Coronary artery (tissue), 2 donors: Measurements from ENCODE around the gene KLC3.

Experiments used
- DNase-seq: peaks from one replicate; pipeline ENCODE4 v3.0.0-alpha.2; 2017; ENCODE audit warnings: low spot score
- H3K27ac ChIP-seq, 2 donors: fragments of 200-600 bp; sonication (generic); one replicate each; pipeline ENCODE4 v1.5.1; 2016 to 2019
- H3K4me3 ChIP-seq: fragments of 200-600 bp; sonication (generic); 2 replicates; pipeline ENCODE4 v1.5.1; 2016; ENCODE audit warnings: mild to moderate bottlenecking, moderate library complexity
- CTCF ChIP-seq: fragments of 200-600 bp; sonication (generic); IDR thresholded peaks from one replicate; pipeline ENCODE4 v1.5.1; 2019; ENCODE audit warnings: antibody characterized with exemption

KLC3 gene

GRCh38 chr19:45340899-45341453, 426 bp downstream of the KLC3 start:
- no peak for TF ChIP-seq CTCF
- Histone ChIP-seq H3K4me3 (peak overlapping the region; percentile 53), H3K27ac (no peak overlapping the region)
- DNase-seq: no peak

DNA sequence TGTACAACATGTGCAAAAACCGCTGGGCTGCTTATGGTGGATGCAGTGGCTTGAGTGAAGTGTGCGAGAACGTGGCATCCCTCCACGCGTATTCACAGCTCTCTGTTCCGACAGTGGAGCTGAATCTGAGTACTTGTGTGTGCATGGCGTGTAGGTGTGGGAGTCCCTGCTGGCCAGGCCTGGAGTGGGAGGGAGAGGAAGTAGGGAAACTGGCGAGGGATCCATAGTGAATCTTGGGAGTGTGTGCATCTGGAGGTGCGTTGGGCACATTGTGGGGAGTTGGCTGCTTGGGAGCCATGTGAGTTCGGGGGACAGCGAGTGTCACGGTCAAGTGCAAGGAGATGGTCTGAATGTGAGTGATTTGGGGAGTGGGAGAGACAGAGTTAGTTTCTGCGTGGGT, 2.4 kb downstream of the KLC3 start:
- TF ChIP-seq CTCF: no peak
- no peak for DNase-seq
- Histone ChIP-seq H3K4me3 (no peak overlapping the region), H3K27ac (no peak overlapping the region)

GRCh38 chr19:45344621-45345505, 4.3 kb downstream of the KLC3 start:
- no peak for DNase-seq
- TF ChIP-seq CTCF: no peak
- H3K27ac ChIP-seq: no peak overlapping the region
- H3K4me3 ChIP-seq: no peak overlapping the region

GRCh38 chr19:45345506-45345860, 4.9 kb downstream of the KLC3 start:
- TF ChIP-seq CTCF: no peak
- no peak for DNase-seq
- Histone ChIP-seq H3K4me3 (no peak overlapping the region), H3K27ac (no peak overlapping the region)

- TF ChIP-seq CTCF: no peak
- no peak overlapping the region for H3K4me3 ChIP-seq
- DNase-seq: no peak
- H3K27ac ChIP-seq: no peak overlapping the region
Observed at GRCh38 chr19:45346449-45346848, 5.9 kb downstream of the KLC3 start.

DNA sequence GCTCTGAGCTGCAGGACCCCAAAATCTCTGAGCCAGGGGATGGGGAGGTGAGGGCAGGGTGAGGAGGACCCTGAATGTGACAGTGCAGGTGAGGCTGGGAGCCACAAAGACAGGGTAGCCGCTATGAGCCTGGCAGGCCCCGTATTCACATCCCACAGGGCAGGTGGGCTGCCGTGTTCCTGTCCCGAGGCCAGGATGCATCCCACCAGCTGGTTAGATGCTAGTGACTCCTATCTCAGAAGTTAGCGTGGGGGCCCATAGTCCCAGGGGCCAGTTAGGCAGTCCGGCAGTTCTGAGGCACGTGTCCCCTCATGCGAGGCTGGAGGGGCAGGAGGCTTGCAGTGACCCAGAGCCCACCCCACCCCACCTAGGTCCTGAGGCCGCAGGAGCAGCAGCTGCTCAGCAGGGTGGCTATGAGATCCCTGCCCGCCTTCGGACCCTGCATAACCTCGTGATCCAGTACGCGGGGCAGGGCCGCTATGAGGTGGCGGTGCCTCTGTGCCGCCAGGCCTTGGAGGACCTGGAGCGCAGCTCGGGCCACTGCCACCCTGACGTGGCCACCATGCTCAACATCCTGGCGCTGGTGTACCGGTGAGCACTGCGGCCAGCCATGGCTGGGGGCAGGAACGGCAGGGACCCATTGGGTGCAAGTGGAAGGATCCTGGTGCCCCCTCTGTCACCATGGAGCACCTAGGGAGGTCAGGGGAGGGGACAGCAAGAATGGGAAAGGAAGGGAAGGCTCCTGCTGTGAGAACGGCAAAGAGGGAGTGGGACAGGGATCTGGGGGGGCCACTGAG, 7.2 kb downstream of the KLC3 start:
- no peak for DNase-seq
- H3K4me3 ChIP-seq: no peak overlapping the region
- no peak for TF ChIP-seq CTCF
- H3K27ac ChIP-seq: no peak overlapping the region
